Stomach smooth muscle (tissue), 2 donors: Measurements from ENCODE around the gene GLTP.

Source experiments
- H3K27ac ChIP-seq: one replicate; pipeline ENCODE4 v1.7.0; 2013; ENCODE audit warnings: mild to moderate bottlenecking, low read length, inconsistent platforms
- H3K27me3 ChIP-seq, 2 donors: one replicate each; pipeline ENCODE4 v1.7.0; 2013; ENCODE audit warnings: low read length in 2 of 2; ENCODE audit not compliant: insufficient read depth in 2 of 2, control insufficient read depth in 1 of 2
- H3K36me3 ChIP-seq, 2 donors: one replicate each; pipeline ENCODE4 v1.7.0; 2013; ENCODE audit warnings: low read length in 2 of 2; ENCODE audit not compliant: control insufficient read depth in 2 of 2, insufficient read depth in 2 of 2
- H3K4me1 ChIP-seq: one replicate; pipeline ENCODE4 v1.7.0; 2013; ENCODE audit warnings: low read length; ENCODE audit not compliant: control insufficient read depth, insufficient read depth
- H3K4me3 ChIP-seq, 2 donors: one replicate each; pipeline ENCODE4 v1.7.0; 2013; ENCODE audit warnings: low read length in 2 of 2
- H3K9ac ChIP-seq, 2 donors: one replicate each; pipeline ENCODE4 v1.7.0; 2013; ENCODE audit warnings: low read length in 2 of 2, mild to moderate bottlenecking in 1 of 2
- H3K9me3 ChIP-seq, 2 donors: one replicate each; pipeline ENCODE4 v1.7.0; 2013; ENCODE audit warnings: low read length in 2 of 2; ENCODE audit not compliant: control insufficient read depth in 2 of 2
- donor health status: healthy.
- donor health status: Pancreatic carcinoma.

GLTP gene

DNA sequence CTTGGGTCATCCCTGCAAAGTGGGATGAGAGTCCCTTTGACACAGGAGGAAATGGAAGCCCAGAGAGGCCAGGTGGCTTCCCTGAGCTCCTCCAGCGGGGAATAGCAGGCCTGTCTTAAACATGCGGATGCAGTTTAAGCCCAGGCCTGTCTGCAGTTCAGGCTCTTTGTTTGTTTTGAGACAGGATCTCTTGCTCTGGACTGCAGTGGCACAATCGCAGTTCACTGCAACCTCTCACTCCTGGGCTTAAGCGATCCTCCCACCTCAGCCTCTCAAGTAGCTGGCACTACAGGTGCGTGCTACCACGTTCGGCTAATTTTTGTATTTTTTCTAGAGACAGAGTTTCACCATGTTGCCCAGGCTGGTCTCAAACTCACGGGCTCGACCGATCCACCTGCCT, 50.7 kb downstream of the GLTP start:
- H3K27me3 ChIP-seq = peaks cover 27 to 28% of the 10 kb centered on the region in 2 donors
- no peak overlapping the region for H3K4me3 ChIP-seq
- H3K9me3 ChIP-seq = no peaks in the 10 kb centered on the region
- no peaks in the 10 kb centered on the region for H3K36me3 ChIP-seq
- peaks cover 11% of the 10 kb centered on the region for H3K4me1 ChIP-seq
- no peak overlapping the region for H3K9ac ChIP-seq
- H3K27ac ChIP-seq = no peak overlapping the region

GRCh38 chr12:109828754-109829511, 51.4 kb downstream of the GLTP start:
- Histone ChIP-seq H3K36me3 (no peaks in the 10 kb centered on the region), H3K27ac (no peak overlapping the region), H3K27me3 (peaks cover 26 to 27% of the 10 kb centered on the region in 2 donors), H3K4me1 (peaks cover 11% of the 10 kb centered on the region), H3K9me3 (no peaks in the 10 kb centered on the region), H3K4me3 (no peak overlapping the region), H3K9ac (no peak overlapping the region)

GRCh38 chr12:109827566-109828550, 52.5 kb downstream of the GLTP start:
- no peak overlapping the region for H3K27ac ChIP-seq
- H3K9me3 ChIP-seq = no peaks in the 10 kb centered on the region
- no peak overlapping the region for H3K9ac ChIP-seq
- peaks cover 19 to 22% of the 10 kb centered on the region in 2 donors for H3K27me3 ChIP-seq
- peaks cover 5% of the 10 kb centered on the region for H3K4me1 ChIP-seq
- no peak overlapping the region for H3K4me3 ChIP-seq
- H3K36me3 ChIP-seq = no peaks in the 10 kb centered on the region

- H3K27ac ChIP-seq = no peak overlapping the region
- peaks cover 3% of the 10 kb centered on the region for H3K4me1 ChIP-seq
Observed at GRCh38 chr12:109827080-109827479, 53.3 kb downstream of the GLTP start.

GRCh38 chr12:109824731-109825130, 55.6 kb downstream of the GLTP start:
- Histone ChIP-seq H3K9me3 (no peaks in the 10 kb centered on the region), H3K9ac (no peak overlapping the region), H3K36me3 (no peaks in the 10 kb centered on the region), H3K4me1 (peaks cover 3% of the 10 kb centered on the region), H3K27me3 (peaks cover 0 to 2% of the 10 kb centered on the region in 2 donors), H3K27ac (no peak overlapping the region), H3K4me3 (no peak overlapping the region)

More at GRCh38 chr12:109827080-109827479, 53.3 kb downstream of the GLTP start:
- Histone ChIP-seq H3K9ac (no peak overlapping the region), H3K4me3 (no peak overlapping the region), H3K9me3 (no peaks in the 10 kb centered on the region), H3K27me3 (peaks cover 14 to 17% of the 10 kb centered on the region in 2 donors), H3K36me3 (no peaks in the 10 kb centered on the region)

- H3K4me3 ChIP-seq = no peak overlapping the region
- H3K9ac ChIP-seq = no peak overlapping the region
- H3K27me3 ChIP-seq = peaks cover 5 to 10% of the 10 kb centered on the region in 2 donors
- no peaks in the 10 kb centered on the region for H3K36me3 ChIP-seq
- H3K4me1 ChIP-seq = no peaks in the 10 kb centered on the region
- no peak overlapping the region for H3K27ac ChIP-seq
- H3K9me3 ChIP-seq = no peaks in the 10 kb centered on the region
Observed at GRCh38 chr12:109822951-109823411, 57.4 kb downstream of the GLTP start.

- H3K9ac ChIP-seq = no peak overlapping the region
- no peak overlapping the region for H3K27ac ChIP-seq
- no peaks in the 10 kb centered on the region for H3K9me3 ChIP-seq
- H3K27me3 ChIP-seq = peaks cover 9 to 14% of the 10 kb centered on the region in 2 donors
- no peaks in the 10 kb centered on the region for H3K4me1 ChIP-seq
- no peaks in the 10 kb centered on the region for H3K36me3 ChIP-seq
- H3K4me3 ChIP-seq = no peak overlapping the region
Observed at GRCh38 chr12:109822416-109822815, 57.9 kb downstream of the GLTP start.

GRCh38 chr12:109821968-109822367, 58.4 kb downstream of the GLTP start:
- H3K27me3 ChIP-seq = peaks cover 12 to 18% of the 10 kb centered on the region in 2 donors
- no peak overlapping the region for H3K27ac ChIP-seq
- no peaks in the 10 kb centered on the region for H3K36me3 ChIP-seq
- no peak overlapping the region for H3K9ac ChIP-seq
- H3K4me1 ChIP-seq = no peaks in the 10 kb centered on the region
- no peaks in the 10 kb centered on the region for H3K9me3 ChIP-seq
- H3K4me3 ChIP-seq = no peak overlapping the region

DNA sequence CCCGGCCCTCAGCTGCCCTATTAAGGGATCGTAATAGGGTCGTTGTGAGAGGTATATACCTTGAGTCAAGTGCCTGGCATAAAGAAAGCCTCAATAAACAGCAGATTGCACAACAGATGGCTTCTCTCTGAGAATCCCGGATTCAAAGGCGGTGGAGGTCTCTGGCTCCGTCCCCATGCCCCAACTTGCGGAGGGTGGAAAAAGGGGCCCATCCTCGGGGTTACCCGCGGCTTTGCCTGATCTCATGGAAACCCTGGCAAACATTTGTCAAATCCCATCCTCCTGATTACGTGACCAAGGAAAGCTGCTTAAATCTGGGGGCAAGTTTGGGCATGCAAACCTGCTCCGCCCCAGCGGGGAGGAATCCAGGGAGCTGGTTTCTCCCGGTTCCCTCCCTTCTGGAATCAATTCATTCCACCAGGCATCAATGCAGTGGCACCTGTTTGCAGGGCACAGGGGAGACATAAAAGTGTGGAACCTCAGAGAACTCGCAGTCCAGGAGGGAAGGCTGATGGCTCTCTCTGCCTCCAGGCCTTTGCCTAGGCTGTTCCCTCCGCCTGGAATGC, 59.4 kb downstream of the GLTP start:
- Histone ChIP-seq H3K9me3 (no peaks in the 10 kb centered on the region), H3K9ac (no peak overlapping the region), H3K36me3 (no peaks in the 10 kb centered on the region), H3K27ac (no peak overlapping the region), H3K4me1 (no peaks in the 10 kb centered on the region), H3K4me3 (no peak overlapping the region), H3K27me3 (peaks cover 12 to 20% of the 10 kb centered on the region in 2 donors)

DNA sequence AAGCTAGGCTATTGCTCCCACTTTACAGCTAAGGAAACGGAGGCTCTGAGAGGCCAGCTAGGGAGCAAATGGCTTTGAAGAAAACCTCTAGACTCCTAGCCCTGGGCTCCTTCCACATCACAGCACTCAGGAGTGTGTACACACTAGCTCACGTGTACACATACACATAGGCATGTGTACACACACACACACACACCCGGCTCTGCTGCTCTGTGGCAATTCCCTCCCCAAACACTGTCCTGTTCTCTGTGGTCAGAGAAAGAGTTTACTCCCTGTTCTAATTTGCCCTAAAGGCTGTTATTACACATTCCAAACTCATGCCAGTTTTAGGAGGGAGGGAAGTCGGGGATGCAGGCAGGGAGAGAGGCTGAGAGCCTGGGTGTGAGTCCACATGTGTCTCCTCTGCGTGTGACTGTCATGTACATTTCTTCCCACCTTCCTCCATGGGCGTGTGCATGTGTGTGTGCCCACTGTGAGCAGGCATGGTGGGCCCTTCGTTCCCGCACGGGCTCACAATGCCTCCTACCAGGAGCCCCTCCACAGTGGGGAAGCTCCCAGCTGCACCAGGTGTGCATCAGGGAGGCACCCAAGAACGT, 61.3 kb downstream of the GLTP start:
- no peaks in the 10 kb centered on the region for H3K36me3 ChIP-seq
- no peaks in the 10 kb centered on the region for H3K9me3 ChIP-seq
- no peak overlapping the region for H3K27ac ChIP-seq
- H3K4me1 ChIP-seq = no peaks in the 10 kb centered on the region
- H3K4me3 ChIP-seq = no peak overlapping the region
- H3K9ac ChIP-seq = no peak overlapping the region
- peaks cover 14 to 20% of the 10 kb centered on the region in 2 donors for H3K27me3 ChIP-seq
